Mesothelial cell of epicardium (in vitro differentiated cells): ENCODE results near the gene PCYT2. TPM values are rescaled to one million over a fixed set of nuclear protein-coding genes. Genes with fewer than 3 reads are reported as not detected.
A peak's percentile ranks its signal among the peaks of the same experiment; 100 is the strongest.

Source experiments
- DNase-seq, 2 experiments: peaks; one replicate each; pipeline ENCODE4 v3.0.0; 2021; ENCODE audit warnings: low spot score in 2 of 2; ENCODE audit not compliant: unreplicated experiment in 2 of 2
- H3K27ac Mint-ChIP-seq: 2 replicates; pipeline ENCODE4 v1.8.0; 2021; ENCODE audit warnings: mixed read lengths
- H3K27me3 Mint-ChIP-seq: 2 replicates; pipeline ENCODE4 v1.8.0; 2021; ENCODE audit warnings: low read depth, mixed read lengths
- H3K36me3 Mint-ChIP-seq: 2 replicates; pipeline ENCODE4 v1.8.0; 2021; ENCODE audit warnings: mixed read lengths
- H3K4me1 Mint-ChIP-seq: 2 replicates; pipeline ENCODE4 v1.8.0; 2021; ENCODE audit warnings: mixed read lengths
- H3K4me3 Mint-ChIP-seq: 2 replicates; pipeline ENCODE4 v1.8.0; 2021; ENCODE audit warnings: mild to moderate bottlenecking, moderate library complexity, mixed read lengths
- H3K9me3 Mint-ChIP-seq: 2 replicates; pipeline ENCODE4 v1.8.0; 2021; ENCODE audit warnings: mixed read lengths
- CTCF ChIP-seq: fragments of 200-600 bp; sonication (generic); IDR thresholded peaks from one replicate; pipeline ENCODE4 v1.5.0; 2021; ENCODE audit warnings: antibody characterized with exemption; ENCODE audit not compliant: unreplicated experiment
- total RNA-seq: library from RNA; stranded (reverse); gene quantifications from 3 replicates; pipeline ENCODE4 v1.2.1, GENCODE V29; 2021

PCYT2 gene
- total RNA-seq, 1 donor from 2014 or later, result 20.5 TPM

GRCh38 chr17:81871387-81872230, 39.6 kb downstream of the PCYT2 start:
- peak overlapping the region; percentile 81 for H3K4me3 Mint-ChIP-seq
- peak overlapping the region; percentile 96 for H3K27ac Mint-ChIP-seq
- H3K9me3 Mint-ChIP-seq, result no peaks in the 10 kb centered on the region
- no peak for TF ChIP-seq CTCF
- H3K4me1 Mint-ChIP-seq, result peaks cover 39% of the 10 kb centered on the region
- H3K27me3 Mint-ChIP-seq, result no peaks in the 10 kb centered on the region
- peak; percentile 87 to 92 for DNase-seq
- no peaks in the 10 kb centered on the region for H3K36me3 Mint-ChIP-seq

DNA sequence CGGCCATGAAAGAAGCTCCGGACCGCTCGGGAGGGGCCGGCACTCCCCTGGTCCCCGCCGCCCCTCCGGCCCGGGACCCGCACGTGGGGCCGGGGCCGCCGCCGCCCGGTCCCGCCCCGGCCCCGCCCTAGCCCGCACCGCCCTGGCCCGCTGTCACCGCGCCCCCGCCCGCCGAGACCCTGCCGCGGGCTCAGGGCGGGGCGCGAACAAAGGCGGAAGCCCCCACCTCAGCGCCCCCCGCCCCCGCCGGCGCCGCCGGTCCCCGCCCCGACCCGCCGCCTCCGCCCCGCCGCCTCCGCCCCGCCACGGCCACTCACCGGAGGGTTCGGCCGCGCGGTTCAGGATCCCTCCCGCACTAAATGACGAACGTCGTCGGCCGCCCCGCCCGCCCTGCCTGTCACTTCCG, 40.2 kb downstream of the PCYT2 start, which contains the start of gene ARHGDIA:
Gene ARHGDIA, minus strand, starts transcription at position 357 of the 406 bp plus-strand sequence. CDS start 1,407 bp downstream, outside the sequence.
- Mint-ChIP-seq H3K36me3 (no peaks in the 10 kb centered on the region), H3K27ac (peak within 1 kb of the TSS; percentile 96), H3K4me3 (peak within 1 kb of the TSS; percentile 81), H3K9me3 (no peaks in the 10 kb centered on the region), H3K4me1 (peaks cover 41% of the 10 kb centered on the region), H3K27me3 (no peaks in the 10 kb centered on the region)
- no peak for TF ChIP-seq CTCF
- no peak for DNase-seq

GRCh38 chr17:81870131-81870980, 40.8 kb downstream of the PCYT2 start:
- TF ChIP-seq CTCF, result no peak
- Mint-ChIP-seq H3K4me3 (peak overlapping the region; percentile 73), H3K27me3 (no peaks in the 10 kb centered on the region), H3K36me3 (no peaks in the 10 kb centered on the region), H3K9me3 (no peaks in the 10 kb centered on the region), H3K27ac (peak overlapping the region; percentile 91), H3K4me1 (peaks cover 41% of the 10 kb centered on the region)
- DNase-seq, result no peak

DNA sequence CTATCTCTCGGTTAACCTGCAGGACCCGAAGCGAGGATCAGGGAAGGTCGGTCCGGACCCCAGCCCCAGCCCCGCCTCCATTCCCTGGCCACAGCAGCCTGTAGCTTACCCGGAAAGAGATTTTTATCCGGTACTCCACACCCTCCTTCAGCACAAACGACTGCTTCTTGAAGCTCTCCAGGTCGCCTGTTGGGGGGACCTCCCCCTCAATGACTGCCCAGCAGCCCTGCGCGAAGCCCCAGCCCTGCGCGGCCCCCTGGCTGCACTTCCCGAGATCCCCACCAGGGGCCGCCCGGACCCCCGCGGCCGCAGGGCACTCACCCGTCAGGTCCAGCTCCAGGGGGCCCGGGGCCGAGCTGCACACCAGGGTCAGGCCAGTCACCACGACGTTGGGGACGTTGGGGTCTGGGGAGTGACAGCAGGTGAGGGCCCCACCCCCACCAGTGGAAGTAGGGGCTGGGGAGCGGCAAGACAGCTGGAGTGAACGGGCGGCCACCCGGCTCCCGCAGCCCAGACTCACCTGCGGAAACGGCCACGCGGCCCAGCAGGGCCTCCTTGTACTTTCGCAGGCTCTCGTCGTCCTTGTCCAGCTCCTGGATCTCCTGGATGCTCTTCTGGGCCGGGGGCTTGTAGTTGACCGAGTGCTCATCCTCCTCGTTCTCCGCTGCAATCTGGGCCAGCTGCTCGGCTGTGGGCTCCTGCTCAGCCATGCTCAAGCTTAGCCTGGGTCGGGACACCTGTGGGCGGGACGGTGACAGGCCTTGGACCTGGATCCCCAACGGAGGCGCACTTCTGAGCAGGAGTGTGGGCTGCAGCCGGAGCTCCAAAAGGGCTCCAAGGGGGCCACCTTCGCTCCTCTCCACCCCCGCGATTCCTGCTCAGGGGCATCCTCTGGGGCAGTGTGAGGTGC, 41.7 kb downstream of the PCYT2 start:
- Mint-ChIP-seq H3K27ac (peak overlapping the region; percentile 91), H3K27me3 (no peaks in the 10 kb centered on the region), H3K36me3 (no peaks in the 10 kb centered on the region), H3K4me1 (peaks cover 41% of the 10 kb centered on the region), H3K4me3 (peak overlapping the region; percentile 73), H3K9me3 (no peaks in the 10 kb centered on the region)
- TF ChIP-seq CTCF, result peak; percentile 99
- peak in 1 of 2 experiments; percentile 82 for DNase-seq

- Mint-ChIP-seq H3K27me3 (no peaks in the 10 kb centered on the region), H3K4me3 (peak overlapping the region; percentile 73), H3K36me3 (no peaks in the 10 kb centered on the region), H3K9me3 (no peaks in the 10 kb centered on the region), H3K4me1 (peaks cover 42% of the 10 kb centered on the region), H3K27ac (peak overlapping the region; percentile 96)
- DNase-seq, result no peak
- no peak for TF ChIP-seq CTCF
Observed at GRCh38 chr17:81868674-81869220, 42.5 kb downstream of the PCYT2 start.
